Esophagus muscularis mucosa (tissue), 4 donors: Measurements from ENCODE around the gene GSTM3. TPM values are rescaled to one million over a fixed set of nuclear protein-coding genes. Genes with fewer than 3 reads are reported as not detected.
"Not testable (repeated sequence)": the region's sequence is repeated elsewhere in the genome, so short reads cannot be mapped to it uniquely, and the experiment has no call there.

Experiments used
- DNase-seq: peaks from one replicate; pipeline ENCODE4 v3.0.0-alpha.2; 2017; ENCODE audit errors: extremely low spot score
- H3K27ac ChIP-seq, 4 donors: fragments of 200-600 bp; sonication (generic); replicated peaks in 1 of 4; 1 replicate in 3 of 4; 2 replicates in 1 of 4; pipeline ENCODE4 v1.5.1; 2016 to 2019; ENCODE audit warnings: mild to moderate bottlenecking in 1 of 4
- H3K27me3 ChIP-seq, 4 donors: fragments of 200-600 bp; sonication (generic); one replicate each; pipeline versions ENCODE4 v1.5.1 to v1.6.0; 2016 to 2019
- H3K36me3 ChIP-seq, 4 donors: fragments of 200-600 bp; sonication (generic); one replicate each; pipeline ENCODE4 v1.5.1; 2016 to 2019
- H3K4me1 ChIP-seq, 4 donors: fragments of 200-600 bp; sonication (generic); one replicate each; pipeline ENCODE4 v1.5.1; 2016 to 2019
- H3K4me3 ChIP-seq, 4 donors: fragments of 200-600 bp; sonication (generic); 1 replicate in 2 of 4; 2 replicates in 2 of 4; pipeline ENCODE4 v1.5.1; 2016 to 2019; ENCODE audit warnings: mild to moderate bottlenecking in 4 of 4, moderate library complexity in 1 of 4
- H3K9me3 ChIP-seq, 4 donors: fragments of 200-600 bp; sonication (generic); 1 replicate in 3 of 4; 2 replicates in 1 of 4; pipeline ENCODE4 v1.5.1; 2016 to 2019
- CTCF ChIP-seq, 3 experiments: fragments of 200-600 bp in 2 of 3; fragments of 450-650 bp in 1 of 3; sonication (generic) in 2 of 3; IDR thresholded peaks; one replicate each; pipeline ENCODE4 v1.5.1; 2017 to 2019; ENCODE audit warnings: antibody characterized with exemption in 3 of 3, mild to moderate bottlenecking in 2 of 3, moderate library complexity in 1 of 3
- EP300 ChIP-seq: sonication (generic); formaldehyde crosslinking; IDR thresholded peaks from one replicate; pipeline ENCODE4 v1.6.1; 2017; ENCODE audit warnings: antibody characterized with exemption
- POLR2A ChIP-seq: fragments of 450-650 bp; IDR thresholded peaks from one replicate; pipeline ENCODE4 v1.6.1; 2017; ENCODE audit warnings: antibody characterized with exemption, moderate library complexity, mild to moderate bottlenecking, low read depth
- POLR2AphosphoS5 ChIP-seq, 2 donors: sonication (generic); formaldehyde crosslinking; IDR thresholded peaks; one replicate each; pipeline ENCODE4 v1.6.1; 2017; ENCODE audit warnings: antibody characterized with exemption in 2 of 2
- WGBS: methylation state at CpG from one replicate; pipeline ENCODE4 v1.1.5; 2018; 5-methylcytosine and 5-hydroxymethylcytosine counted together
- intact Hi-C: fragments of 100-400 bp; cut with DNase I; formaldehyde crosslinking; loops from one replicate; pipeline ENCODE4 v1.15.1; 2023
- total RNA-seq, 4 donors: library from RNA; depleted of rRNA; stranded (reverse); fragments of >200 nt; gene quantifications; one replicate each; pipeline versions ENCODE4 v1.1.0 to v1.2.1, GENCODE V29; 2016

GSTM3 gene
- total RNA-seq, 4 donors from 2014 or later: 64.6 to 111 (median 76.9) TPM

- no peaks in the 10 kb centered on the region for H3K36me3 ChIP-seq
- intact Hi-C loops: loop anchor here (5.0 kb wide), 1 partner anchor 216 kb away; no protein-coding TSS in a partner anchor
- no peaks in the 10 kb centered on the region for H3K9me3 ChIP-seq
- H3K27ac ChIP-seq: no peak overlapping the region
- WGBS: 95% methylated on average over 13 of the region's 13 CpGs
- no peak for TF ChIP-seq POLR2A
- DNase-seq: no peak
- H3K4me1 ChIP-seq: peaks cover 0 to 3% (median 0%) of the 10 kb centered on the region in 4 donors
- H3K4me3 ChIP-seq: no peak overlapping the region
- no peaks in the 10 kb centered on the region for H3K27me3 ChIP-seq
These were observed 17.3 kb upstream of the GSTM3 start for GRCh38 chr1:109757936-109758786.

GRCh38 chr1:109756848-109757521 lies 16.1 kb upstream of the GSTM3 start:
- Histone ChIP-seq H3K27ac (no peak overlapping the region), H3K36me3 (no peaks in the 10 kb centered on the region), H3K27me3 (no peaks in the 10 kb centered on the region), H3K4me3 (no peak overlapping the region), H3K9me3 (no peaks in the 10 kb centered on the region), H3K4me1 (peaks cover 0 to 3% (median 0%) of the 10 kb centered on the region in 4 donors)
- intact Hi-C loops: loop anchor here (5.0 kb wide), 1 partner anchor 215 kb away; no protein-coding TSS in a partner anchor
- DNase-seq: no peak
- no peak for TF ChIP-seq EP300
- no peak for TF ChIP-seq POLR2AphosphoS5 (IDR thresholded peaks at IDR 0.05)
- TF ChIP-seq CTCF (IDR thresholded peaks at IDR 0.05): no peak
- TF ChIP-seq POLR2A: no peak
- WGBS: 95% methylated on average over 7 of the region's 7 CpGs

DNA sequence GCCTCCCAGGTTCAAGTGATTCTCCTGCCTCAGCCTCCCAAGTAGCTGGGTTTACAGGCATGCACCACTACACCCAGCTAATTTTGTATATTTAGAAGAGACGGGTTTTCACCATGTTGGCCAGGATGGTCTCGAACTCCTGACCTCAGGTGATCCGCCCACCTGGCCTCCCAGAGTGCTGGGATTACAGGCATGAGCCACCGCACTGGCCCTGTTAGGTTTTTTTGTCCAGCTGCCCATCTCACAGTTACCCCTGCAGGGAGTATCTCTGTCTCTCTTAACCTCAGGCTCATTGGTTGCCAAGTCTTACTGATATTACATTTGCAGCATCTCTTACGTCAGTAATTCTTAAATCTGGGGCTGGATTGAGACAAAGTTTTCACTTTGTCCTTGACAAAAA lies 15.5 kb upstream of the GSTM3 start:
- not testable (repeated sequence) for H3K36me3 ChIP-seq, DNase-seq, H3K4me3 ChIP-seq, H3K27ac ChIP-seq, H3K27me3 ChIP-seq, H3K4me1 ChIP-seq, H3K9me3 ChIP-seq
- intact Hi-C loops: loop anchor here (5.0 kb wide), 1 partner anchor 214 kb away; no protein-coding TSS in a partner anchor
- 94% methylated on average over 5 of the region's 5 CpGs for WGBS

DNA sequence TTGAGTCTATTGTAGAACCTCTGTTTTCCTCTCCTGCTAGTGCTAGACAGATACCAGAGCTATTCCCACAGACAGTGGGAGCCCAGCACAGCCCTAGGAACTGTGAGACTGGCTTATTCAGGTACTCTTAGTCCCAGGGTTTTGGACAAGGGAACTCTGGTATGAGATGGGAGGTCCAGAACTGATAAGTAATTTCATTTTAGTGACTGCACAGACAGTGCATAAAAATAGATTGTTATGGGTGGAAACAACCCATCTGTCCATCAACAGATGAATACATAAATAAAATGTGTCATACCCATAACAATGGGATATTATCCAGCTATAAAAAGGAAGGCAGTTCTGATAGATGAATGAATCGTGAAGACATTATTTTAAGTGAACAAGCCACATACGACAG lies 13.9 kb upstream of the GSTM3 start:
- Histone ChIP-seq H3K27ac (no peak overlapping the region), H3K36me3 (no peaks in the 10 kb centered on the region), H3K9me3 (no peaks in the 10 kb centered on the region), H3K4me1 (no peaks in the 10 kb centered on the region), H3K4me3 (no peak overlapping the region), H3K27me3 (no peaks in the 10 kb centered on the region)
- 71% methylated on average over 2 of the region's 2 CpGs for WGBS
- no peak for TF ChIP-seq POLR2AphosphoS5 (IDR thresholded peaks at IDR 0.05)
- no peak for TF ChIP-seq POLR2A
- TF ChIP-seq EP300: no peak
- TF ChIP-seq CTCF (IDR thresholded peaks at IDR 0.05): no peak
- intact Hi-C loops: loop anchor here (5.0 kb wide), 1 partner anchor 212 kb away; no protein-coding TSS in a partner anchor
- no peak for DNase-seq

DNA sequence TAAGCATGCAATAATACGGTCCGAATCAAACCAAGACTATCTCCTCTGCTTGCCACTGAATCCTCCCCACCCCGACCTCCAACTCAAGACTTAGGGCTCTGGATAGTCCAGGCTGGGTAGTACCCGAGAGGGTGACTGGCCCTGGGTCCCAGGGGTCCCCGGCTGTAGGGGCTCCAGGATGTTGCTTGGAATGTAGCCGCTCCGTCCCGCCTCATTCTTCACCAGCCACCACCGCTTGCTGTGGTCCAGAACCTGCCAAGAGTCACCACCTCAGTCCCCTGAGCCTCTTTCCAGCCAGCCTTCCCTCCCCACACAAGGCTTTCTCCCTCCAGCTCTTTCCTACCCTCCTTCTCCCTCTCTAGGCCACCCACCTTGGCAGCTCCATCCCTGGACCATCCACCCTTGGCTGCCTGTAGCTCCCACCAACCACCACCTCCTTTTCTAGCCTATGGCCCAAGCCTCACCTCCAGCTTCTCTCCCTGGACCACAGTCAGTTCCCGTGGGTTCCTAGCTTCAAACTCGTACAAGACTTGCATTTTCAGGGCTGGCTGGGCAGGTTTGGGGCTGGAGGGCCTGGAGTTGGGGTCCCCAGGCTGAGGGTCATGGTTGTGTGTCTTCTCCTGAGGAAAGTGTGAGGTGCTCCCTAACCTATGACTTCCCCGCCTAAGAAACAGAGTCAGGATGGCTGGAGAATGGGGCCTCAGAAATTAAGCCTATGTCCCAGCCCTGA lies 10.9 kb upstream of the GSTM3 start:
- no peak for DNase-seq
- WGBS: 94% methylated on average over 9 of the region's 12 CpGs
- TF ChIP-seq POLR2A (no peak), EP300 (no peak), CTCF (IDR thresholded peaks at IDR 0.05) (no peak), POLR2AphosphoS5 (IDR thresholded peaks at IDR 0.05) (no peak)
- Histone ChIP-seq H3K4me3 (no peak overlapping the region), H3K9me3 (no peaks in the 10 kb centered on the region), H3K27me3 (no peaks in the 10 kb centered on the region), H3K27ac (no peak overlapping the region), H3K4me1 (no peaks in the 10 kb centered on the region), H3K36me3 (no peaks in the 10 kb centered on the region)
- intact Hi-C loops: no loop called here
